Endodermal cell (in vitro differentiated cells): ENCODE data around the gene MEIOC. TPM values are rescaled to one million over a fixed set of nuclear protein-coding genes. Genes with fewer than 3 reads are reported as not detected.

Source experiments
- DNase-seq: peaks from one replicate; pipeline ENCODE4 v3.0.0-alpha.2; 2017
- H3K27ac ChIP-seq: 2 replicates; pipeline ENCODE4 v1.5.1; 2013; ENCODE audit warnings: mild to moderate bottlenecking, low read depth, low read length, moderate library complexity
- H3K27me3 ChIP-seq: 2 replicates; pipeline ENCODE4 v1.6.1; 2013; ENCODE audit warnings: mild to moderate bottlenecking, low read length, moderate library complexity; ENCODE audit not compliant: insufficient read depth, control insufficient read depth, poor library complexity, severe bottlenecking
- H3K36me3 ChIP-seq: 2 replicates; pipeline ENCODE4 v1.7.0; 2013; ENCODE audit warnings: mild to moderate bottlenecking, low read length, moderate library complexity; ENCODE audit not compliant: control insufficient read depth, insufficient read depth
- H3K4me1 ChIP-seq: one replicate; pipeline ENCODE4 v1.7.0; 2013; ENCODE audit warnings: low read length; ENCODE audit not compliant: control insufficient read depth, insufficient read depth
- H3K4me3 ChIP-seq: 2 replicates; pipeline ENCODE4 v1.5.1; 2013; ENCODE audit warnings: mild to moderate bottlenecking, low read length, moderate library complexity
- H3K9ac ChIP-seq: 2 replicates; pipeline ENCODE4 v1.6.1; 2013; ENCODE audit warnings: mild to moderate bottlenecking, low read length, moderate library complexity; ENCODE audit not compliant: poor library complexity, severe bottlenecking; ENCODE audit errors: extremely low read depth
- H3K9me3 ChIP-seq: 2 replicates; pipeline ENCODE4 v1.6.1; 2013; ENCODE audit warnings: mild to moderate bottlenecking, low read length, moderate library complexity; ENCODE audit not compliant: control insufficient read depth
- H3K27ac Mint-ChIP-seq: 2 replicates; pipeline ENCODE4 v1.8.0; 2020; ENCODE audit warnings: mixed read lengths
- H3K27me3 Mint-ChIP-seq: 2 replicates; pipeline ENCODE4 v1.8.0; 2021; ENCODE audit warnings: mild to moderate bottlenecking, mixed read lengths; ENCODE audit not compliant: insufficient read depth
- H3K36me3 Mint-ChIP-seq: 2 replicates; pipeline ENCODE4 v1.8.0; 2020; ENCODE audit warnings: low read depth, mixed read lengths
- H3K4me1 Mint-ChIP-seq: 2 replicates; pipeline ENCODE4 v1.8.0; 2020; ENCODE audit warnings: mixed read lengths
- H3K4me3 Mint-ChIP-seq: 2 replicates; pipeline ENCODE4 v1.8.0; 2020; ENCODE audit warnings: mild to moderate bottlenecking, moderate library complexity, mixed read lengths
- H3K9me3 Mint-ChIP-seq: 2 replicates; pipeline ENCODE4 v1.8.0; 2020; ENCODE audit warnings: mild to moderate bottlenecking, mixed read lengths
- CTCF ChIP-seq: fragments of 200-600 bp; sonication (generic); conservative IDR thresholded peaks from 2 replicates; pipeline ENCODE4 v1.5.0; 2021; ENCODE audit warnings: antibody characterized with exemption, mild to moderate bottlenecking
- WGBS, 2 experiments: methylation state at CpG; one replicate each; pipeline versions ENCODE4 v1.1.5 to v1.1.7; 2013; ENCODE audit warnings: missing lambda C conversion rate in 2 of 2, mixed read lengths in 1 of 2; ENCODE audit not compliant: insufficient coverage in 1 of 2, insufficient read length in 1 of 2; 5-methylcytosine and 5-hydroxymethylcytosine counted together
- total RNA-seq, 2 donors: library from RNA; stranded (reverse); fragmentation: NEBNext Ultra II Directional in 1 of 2; extraction: Animal tissue kit (Norgen Biotek cat#: 25700) in 1 of 2; gene quantifications; 2 replicates in 1 of 2; 3 replicates in 1 of 2; pipeline ENCODE4 v1.2.1, GENCODE V29; 2021

MEIOC gene
- total RNA-seq, 2 donors from 2014 or later, result 1.4 to 3.7 TPM

GRCh38 chr17:44627513-44628242, 28.6 kb upstream of the MEIOC start:
- peak overlapping the region; percentile 30 for H3K27ac ChIP-seq
- H3K4me3 Mint-ChIP-seq, result no peak overlapping the region
- H3K9me3 Mint-ChIP-seq, result no peaks in the 10 kb centered on the region
- no peaks in the 10 kb centered on the region for H3K27me3 ChIP-seq
- peaks cover 18% of the 10 kb centered on the region for H3K4me1 Mint-ChIP-seq
- peaks cover 4% of the 10 kb centered on the region for H3K4me1 ChIP-seq
- TF ChIP-seq CTCF, result no peak
- no peak overlapping the region for H3K9ac ChIP-seq
- no peaks in the 10 kb centered on the region for H3K36me3 ChIP-seq
- no peaks in the 10 kb centered on the region for H3K36me3 Mint-ChIP-seq
- H3K4me3 ChIP-seq, result no peak overlapping the region
- peak; percentile 70 for DNase-seq
- H3K27ac Mint-ChIP-seq, result peak overlapping the region; percentile 50
- 82 to 95% methylated on average over 3 to 9 of the region's 9 CpGs for WGBS, 2 experiments
- no peaks in the 10 kb centered on the region for H3K9me3 ChIP-seq
- no peaks in the 10 kb centered on the region for H3K27me3 Mint-ChIP-seq

- H3K27me3 Mint-ChIP-seq, result no peaks in the 10 kb centered on the region
- H3K27ac ChIP-seq, result peak overlapping the region; percentile 79
- H3K27me3 ChIP-seq, result no peaks in the 10 kb centered on the region
- peak overlapping the region; percentile 84 for H3K27ac Mint-ChIP-seq
- H3K4me3 ChIP-seq, result no peak overlapping the region
- H3K9me3 ChIP-seq, result no peaks in the 10 kb centered on the region
- H3K9me3 Mint-ChIP-seq, result no peaks in the 10 kb centered on the region
- no peak overlapping the region for H3K9ac ChIP-seq
- H3K4me1 ChIP-seq, result peaks cover 4% of the 10 kb centered on the region
- 49 to 51% methylated on average over 22 to 34 of the region's 34 CpGs for WGBS, 2 experiments
- H3K36me3 ChIP-seq, result no peaks in the 10 kb centered on the region
- peak overlapping the region; percentile 32 for H3K4me3 Mint-ChIP-seq
- peaks cover 18% of the 10 kb centered on the region for H3K4me1 Mint-ChIP-seq
- DNase-seq, result peak; percentile 97
- TF ChIP-seq CTCF, result no peak
- H3K36me3 Mint-ChIP-seq, result no peaks in the 10 kb centered on the region
Measured at GRCh38 chr17:44628243-44629188, 27.8 kb upstream of the MEIOC start.

- Histone ChIP-seq H3K9me3 (no peaks in the 10 kb centered on the region), H3K4me1 (peaks cover 4% of the 10 kb centered on the region), H3K27ac (no peak overlapping the region), H3K36me3 (no peaks in the 10 kb centered on the region), H3K4me3 (no peak overlapping the region), H3K9ac (no peak overlapping the region), H3K27me3 (no peaks in the 10 kb centered on the region)
- TF ChIP-seq CTCF, result no peak
- H3K4me3 Mint-ChIP-seq, result no peak overlapping the region
- WGBS, 2 experiments, result 93 to 97% methylated on average over 10 to 13 of the region's 13 CpGs
- H3K4me1 Mint-ChIP-seq, result peaks cover 18% of the 10 kb centered on the region
- DNase-seq, result no peak
- no peaks in the 10 kb centered on the region for H3K9me3 Mint-ChIP-seq
- no peak overlapping the region for H3K27ac Mint-ChIP-seq
- H3K36me3 Mint-ChIP-seq, result no peaks in the 10 kb centered on the region
- H3K27me3 Mint-ChIP-seq, result no peaks in the 10 kb centered on the region
Measured at GRCh38 chr17:44629314-44629713, 27.0 kb upstream of the MEIOC start.
